Motor neuron (in vitro differentiated cells): ENCODE data around the gene ATG4B. TPM values are rescaled to one million over a fixed set of nuclear protein-coding genes. Genes with fewer than 3 reads are reported as not detected.

Experiments used
- ATAC-seq, 8 experiments: fragments of 200-7000 bp; cut with Tn5 transposase; replicated peaks in 6 of 8; 2 replicates each; pipeline ENCODE4 v1.8.0; 2021; ENCODE audit warnings: mild to moderate bottlenecking in 8 of 8, moderate library complexity in 8 of 8
- H3K27ac ChIP-seq, 2 donors: fragments of 250-450 bp; sonication (Bioruptor Pico); 2 replicates each; pipeline ENCODE4 v1.9.0; 2021; ENCODE audit warnings: antibody characterized with exemption in 2 of 2, mild to moderate bottlenecking in 2 of 2, moderate library complexity in 1 of 2
- H3K4me1 ChIP-seq, 2 donors: fragments of 250-450 bp; sonication (Bioruptor Pico); replicated peaks in 1 of 2; 2 replicates each; pipeline ENCODE4 v1.6.1; 2021; ENCODE audit warnings: antibody characterized with exemption in 2 of 2, mild to moderate bottlenecking in 2 of 2, moderate library complexity in 1 of 2
- H3K4me3 ChIP-seq, 5 donors: fragments of 250-450 bp; sonication (Bioruptor Pico); 2 replicates each; pipeline ENCODE4 v1.9.0; 2021; ENCODE audit warnings: antibody characterized with exemption in 5 of 5, mild to moderate bottlenecking in 5 of 5, moderate library complexity in 4 of 5
- WGBS, 10 experiments: fragments of 450-650 bp; shearing (Covaris generic); methylation state at CpG; one replicate each; pipeline ENCODE4 v1.0.0; 2022; 5-methylcytosine and 5-hydroxymethylcytosine counted together
- in situ Hi-C, 9 experiments: fragments of 400-800 bp; cut with MboI; loops; one replicate each; pipeline ENCODE4 v1.15.0; 2021; ENCODE audit warnings: low sequenced_read_pairs in 9 of 9, low pct_unique_long_range_greater_than_20kb in 2 of 9; ENCODE audit not compliant: unreplicated experiment in 9 of 9
- total RNA-seq, 8 experiments: library from RNA; unstranded; fragments of 300-600 nt; gene quantifications; 2 replicates each; pipeline versions ENCODE4 v1.2.3 to v1.2.4, GENCODE V29; 2022

The ATG4B gene
- total RNA-seq, 8 experiments from 2014 or later, result 39.4 to 93.1 (median 53.2) TPM

DNA sequence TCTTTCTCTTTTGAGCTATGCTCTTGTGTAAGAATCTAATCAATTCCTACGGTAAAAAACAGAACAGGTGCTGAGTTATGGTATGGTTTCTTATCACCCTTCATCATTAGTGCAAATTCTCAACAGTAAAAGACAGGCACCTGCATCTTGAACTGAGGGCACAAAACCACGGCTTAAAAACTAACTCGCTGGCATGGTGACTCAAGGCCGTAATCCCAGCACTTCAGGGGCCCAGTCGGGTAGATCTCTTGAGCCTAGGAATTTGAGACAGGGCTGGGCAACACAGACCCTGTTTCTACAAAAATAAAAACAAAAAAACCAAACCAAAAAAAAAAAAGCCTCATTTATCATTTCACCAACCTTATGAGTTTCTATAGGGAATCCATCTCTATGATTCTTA lies 33.8 kb upstream of the ATG4B start:
- Histone ChIP-seq H3K4me1 (no peaks in the 10 kb centered on the region), H3K4me3 (no peak overlapping the region), H3K27ac (no peak overlapping the region)
- in situ Hi-C loops, result no loop called here
- ATAC-seq, result no peak
- WGBS, 10 experiments, result 86 to 100% (median 91%) methylated on average over 2 to 5 of the region's 5 CpGs; no CpG with 5 or more reads in 4 of the 10 experiments

- in situ Hi-C loops, result no loop called here
- no peak for ATAC-seq
Observed at GRCh38 chr2:241606186-241606585, 31.3 kb upstream of the ATG4B start.

GRCh38 chr2:241607162-241607885 lies 30.2 kb upstream of the ATG4B start:
- Histone ChIP-seq H3K4me3 (no peak overlapping the region), H3K27ac (no peak overlapping the region), H3K4me1 (peaks cover 0 to 12% of the 10 kb centered on the region in 2 donors)
- no peak for ATAC-seq
- 95 to 100% (median 98%) methylated on average over 2 to 12 of the region's 27 CpGs; no CpG with 5 or more reads in 4 of the 10 experiments for WGBS, 10 experiments
- in situ Hi-C loops, result no loop called here

More at GRCh38 chr2:241606186-241606585, 31.3 kb upstream of the ATG4B start:
- peaks cover 0 to 12% of the 10 kb centered on the region in 2 donors for H3K4me1 ChIP-seq
- no peak overlapping the region for H3K27ac ChIP-seq
- H3K4me3 ChIP-seq, result no peak overlapping the region
- 76 to 100% (median 91%) methylated on average over 3 to 7 of the region's 8 CpGs; no CpG with 5 or more reads in 5 of the 10 experiments for WGBS, 10 experiments

- in situ Hi-C loops, result no loop called here
- ATAC-seq, result no peak
- Histone ChIP-seq H3K4me3 (no peak overlapping the region), H3K4me1 (peaks cover 0 to 12% of the 10 kb centered on the region in 2 donors), H3K27ac (peak overlapping the region in 1 of 2 donors; percentile 53)
- 60 to 100% (median 95%) methylated on average over 1 to 10 of the region's 10 CpGs; no CpG with 5 or more reads in 3 of the 10 experiments for WGBS, 10 experiments
Observed at GRCh38 chr2:241608881-241609280, 28.6 kb upstream of the ATG4B start.

DNA sequence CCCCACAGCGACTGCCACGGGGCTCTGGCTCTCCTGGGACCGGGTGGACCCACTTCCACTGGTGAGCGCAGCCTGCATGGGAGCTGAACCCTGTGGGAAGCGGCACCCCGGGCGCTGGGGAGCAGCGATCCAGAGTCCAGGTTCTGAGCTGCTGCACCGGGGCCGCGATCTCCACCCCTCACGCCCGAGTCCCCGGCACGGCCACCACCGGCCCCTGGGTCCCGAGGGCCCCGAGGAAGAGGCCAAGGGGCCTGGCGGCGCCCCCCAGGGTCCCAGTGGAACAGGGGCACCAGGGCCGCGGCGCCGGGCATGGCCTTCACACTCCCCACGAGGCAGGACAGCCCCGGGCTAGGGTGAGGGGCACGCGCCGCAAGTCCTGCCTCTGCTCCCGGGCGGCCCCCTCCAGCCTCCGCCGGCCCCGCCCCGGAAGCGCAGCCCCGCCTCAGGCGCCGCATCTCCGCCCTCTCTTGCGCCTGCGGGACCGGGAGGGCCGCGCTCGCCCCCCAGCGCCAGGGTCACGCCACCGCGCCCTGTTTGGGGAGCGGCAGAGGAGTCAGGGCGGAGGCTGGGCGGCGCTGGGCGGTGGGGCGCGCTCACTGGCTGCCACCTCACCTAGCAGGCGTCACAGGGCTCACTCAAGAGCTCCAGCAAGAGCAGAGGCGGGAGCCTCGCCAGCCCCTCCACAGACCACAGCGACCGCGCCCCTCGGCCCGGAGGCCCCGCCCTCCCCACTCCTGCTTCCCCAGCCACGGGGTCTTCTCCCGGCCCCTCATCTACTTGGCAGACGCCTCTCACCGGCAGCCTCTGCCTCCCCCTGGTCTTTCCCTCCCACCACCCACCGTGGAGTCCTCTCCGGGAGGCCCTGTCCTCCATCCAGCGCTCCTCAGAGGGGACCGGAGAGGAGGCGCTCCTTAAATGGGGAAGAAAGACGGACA lies 27.4 kb upstream of the ATG4B start:
- peak; percentile 92 to 98 (median 95) for ATAC-seq
- Histone ChIP-seq H3K4me3 (peak overlapping the region; percentile 13 to 32 (median 29)), H3K4me1 (peaks cover 0 to 12% of the 10 kb centered on the region in 2 donors), H3K27ac (peak overlapping the region in 1 of 2 donors; percentile 19)
- in situ Hi-C loops, result no loop called here
- 10 to 40% (median 28%) methylated on average over 3 to 10 of the region's 76 CpGs; no CpG with 5 or more reads in 6 of the 10 experiments for WGBS, 10 experiments

DNA sequence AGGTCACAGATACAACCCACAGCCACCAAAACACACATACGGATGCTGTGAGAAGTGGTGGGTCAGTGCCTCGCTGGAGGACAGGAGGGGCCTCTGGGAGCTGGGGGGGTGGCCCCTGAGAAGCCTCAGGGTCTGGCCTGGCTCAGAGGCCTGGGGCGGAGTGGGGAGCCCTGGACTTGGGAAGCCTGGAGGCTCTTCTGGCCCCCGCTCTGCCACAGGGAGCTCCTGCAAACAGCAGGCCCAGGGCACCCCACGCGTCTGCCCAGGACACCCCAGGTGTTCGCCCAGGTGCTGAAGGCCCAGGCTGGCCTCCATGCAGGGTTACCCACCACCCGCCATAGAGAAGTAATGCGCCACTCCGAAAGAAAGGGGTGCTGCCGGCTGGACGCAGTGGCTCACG lies 26.4 kb upstream of the ATG4B start:
- WGBS, 10 experiments, result 100% methylated on average over 1 of the region's 13 CpGs; no CpG with 5 or more reads in 8 of the 10 experiments
- H3K27ac ChIP-seq, result no peak overlapping the region
- H3K4me3 ChIP-seq, result no peak overlapping the region
- in situ Hi-C loops, result no loop called here
- ATAC-seq, result no peak
- peaks cover 0 to 12% of the 10 kb centered on the region in 2 donors for H3K4me1 ChIP-seq

- Histone ChIP-seq H3K4me3 (no peak overlapping the region), H3K27ac (no peak overlapping the region), H3K4me1 (peaks cover 0 to 12% of the 10 kb centered on the region in 2 donors)
- WGBS, 10 experiments, result 27 to 96% (median 90%) methylated on average over 6 to 16 of the region's 20 CpGs
- in situ Hi-C loops, result no loop called here
- ATAC-seq, result peak in 1 of 8 experiments; percentile 5
Observed at GRCh38 chr2:241612156-241613016, 25.1 kb upstream of the ATG4B start.

GRCh38 chr2:241613017-241613780 lies 24.3 kb upstream of the ATG4B start:
- ATAC-seq, result no peak
- in situ Hi-C loops, result no loop called here
- peaks cover 0 to 12% of the 10 kb centered on the region in 2 donors for H3K4me1 ChIP-seq
- no peak overlapping the region for H3K27ac ChIP-seq
- 0 to 70% (median 58%) methylated on average over 1 to 14 of the region's 15 CpGs; no CpG with 5 or more reads in 1 of the 10 experiments for WGBS, 10 experiments
- no peak overlapping the region for H3K4me3 ChIP-seq

GRCh38 chr2:241615041-241615440 lies 22.5 kb upstream of the ATG4B start:
- ATAC-seq, result no peak
- H3K4me1 ChIP-seq, result no peaks in the 10 kb centered on the region
- H3K27ac ChIP-seq, result no peak overlapping the region
- 47 to 85% (median 78%) methylated on average over 2 to 9 of the region's 11 CpGs; no CpG with 5 or more reads in 2 of the 10 experiments for WGBS, 10 experiments
- H3K4me3 ChIP-seq, result no peak overlapping the region
- in situ Hi-C loops, result no loop called here

- Histone ChIP-seq H3K4me1 (no peaks in the 10 kb centered on the region), H3K27ac (no peak overlapping the region), H3K4me3 (no peak overlapping the region)
- 67 to 96% (median 91%) methylated on average over 1 to 9 of the region's 16 CpGs; no CpG with 5 or more reads in 5 of the 10 experiments for WGBS, 10 experiments
- ATAC-seq, result no peak
- in situ Hi-C loops, result no loop called here
Observed at GRCh38 chr2:241615522-241616052, 21.9 kb upstream of the ATG4B start.

DNA sequence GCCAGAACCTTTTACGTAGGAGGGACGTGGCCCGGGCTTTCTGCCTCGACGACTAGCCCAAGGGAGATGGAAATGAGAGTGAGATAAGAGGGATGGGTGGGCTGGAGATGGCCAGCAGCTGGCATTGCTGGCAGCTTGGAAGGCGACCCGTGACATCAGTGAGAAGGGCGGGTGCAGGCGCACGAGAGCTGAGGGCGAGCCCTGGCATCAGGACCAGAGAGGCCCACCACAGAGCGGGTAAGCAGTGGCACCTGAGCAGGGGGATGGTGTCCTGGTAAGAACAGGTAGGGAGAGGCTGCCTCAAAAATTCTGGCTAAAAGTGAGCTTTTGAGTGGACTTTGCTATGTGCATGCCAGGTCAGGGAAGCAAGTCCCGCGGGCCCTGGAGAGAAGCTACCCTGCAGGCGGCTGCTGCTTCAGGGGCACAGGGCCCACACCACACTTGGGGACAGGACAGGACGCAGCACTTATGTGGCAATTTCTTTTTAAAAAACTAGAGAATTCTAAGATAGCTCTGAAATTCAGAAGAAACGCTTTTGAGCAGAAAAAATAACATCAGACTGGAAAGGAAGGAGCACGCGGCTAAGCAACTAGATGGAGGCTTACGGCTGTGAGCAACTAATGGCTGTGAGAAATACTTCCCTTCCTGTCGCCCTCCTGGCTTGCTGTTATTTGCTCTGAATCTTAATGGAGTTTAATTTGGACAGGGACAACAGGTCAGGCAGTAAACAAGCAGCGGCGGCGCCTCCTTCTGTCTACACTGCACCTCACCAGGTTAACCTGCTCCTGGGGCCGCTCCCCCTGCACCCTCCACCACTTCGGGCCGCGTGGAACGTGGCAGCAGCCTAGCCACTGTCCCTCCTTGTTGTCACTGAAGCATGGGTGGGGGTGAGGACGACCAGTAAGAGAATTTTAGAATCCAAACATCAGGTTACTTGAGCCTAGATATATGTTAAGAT lies 21.0 kb upstream of the ATG4B start:
- in situ Hi-C loops, result no loop called here
- no peak for ATAC-seq
- no peaks in the 10 kb centered on the region for H3K4me1 ChIP-seq
- no peak overlapping the region for H3K4me3 ChIP-seq
- WGBS, 10 experiments, result 50 to 95% (median 91%) methylated on average over 1 to 24 of the region's 30 CpGs; no CpG with 5 or more reads in 1 of the 10 experiments
- H3K27ac ChIP-seq, result no peak overlapping the region
